GM18520 (cell line): ENCODE measurements around the gene H3-3A.
"Not testable (repeated sequence)": the region's sequence is repeated elsewhere in the genome, so short reads cannot be mapped to it uniquely, and the experiment has no call there.

Source experiments
- ATAC-seq: cut with Tn5 transposase; IDR thresholded peaks from one replicate; pipeline ENCODE4 v1.9.1; 2021; ENCODE audit not compliant: unreplicated experiment

Gene H3-3A

DNA sequence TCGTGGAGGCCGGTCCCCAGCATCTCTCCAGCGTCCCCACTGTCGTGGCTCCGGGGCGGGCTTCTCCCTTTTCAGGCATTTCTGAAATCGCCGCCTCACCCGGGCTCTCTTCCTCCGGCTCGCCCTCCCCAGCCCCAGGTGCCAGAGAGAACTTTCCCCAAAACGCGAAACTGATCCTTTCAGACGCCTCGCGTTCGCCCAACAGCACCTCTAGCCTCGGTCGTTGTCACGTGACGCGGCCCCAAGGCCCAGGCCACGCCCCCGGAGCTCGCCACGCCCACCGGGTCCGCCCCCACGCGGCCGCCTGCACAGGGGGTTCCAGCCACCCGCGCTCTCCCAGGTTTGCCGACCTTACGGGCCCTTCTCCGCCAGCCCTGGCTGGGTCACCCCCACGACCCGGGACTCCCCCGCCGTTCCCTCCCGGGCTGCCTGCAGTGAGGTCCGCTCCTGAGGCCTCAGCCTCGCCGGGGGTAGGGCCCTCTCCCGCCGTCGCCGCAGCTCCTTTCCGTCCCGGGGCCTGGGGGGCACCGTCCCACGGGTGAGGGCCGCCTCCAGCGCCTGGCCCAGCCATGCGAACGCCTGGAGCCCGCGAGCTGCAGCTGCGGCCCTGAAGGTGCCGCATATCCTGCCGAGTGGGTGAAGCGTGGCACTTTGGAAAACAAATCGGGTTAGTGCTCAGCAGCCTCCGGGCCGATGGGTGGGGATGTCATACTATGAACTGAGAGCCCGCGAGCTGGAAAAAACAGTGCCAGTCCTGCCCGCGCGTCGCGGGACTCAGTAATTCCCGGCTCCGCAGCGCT is 21.0 kb downstream of the H3-3A start:
- ATAC-seq, result peak; percentile 77

DNA sequence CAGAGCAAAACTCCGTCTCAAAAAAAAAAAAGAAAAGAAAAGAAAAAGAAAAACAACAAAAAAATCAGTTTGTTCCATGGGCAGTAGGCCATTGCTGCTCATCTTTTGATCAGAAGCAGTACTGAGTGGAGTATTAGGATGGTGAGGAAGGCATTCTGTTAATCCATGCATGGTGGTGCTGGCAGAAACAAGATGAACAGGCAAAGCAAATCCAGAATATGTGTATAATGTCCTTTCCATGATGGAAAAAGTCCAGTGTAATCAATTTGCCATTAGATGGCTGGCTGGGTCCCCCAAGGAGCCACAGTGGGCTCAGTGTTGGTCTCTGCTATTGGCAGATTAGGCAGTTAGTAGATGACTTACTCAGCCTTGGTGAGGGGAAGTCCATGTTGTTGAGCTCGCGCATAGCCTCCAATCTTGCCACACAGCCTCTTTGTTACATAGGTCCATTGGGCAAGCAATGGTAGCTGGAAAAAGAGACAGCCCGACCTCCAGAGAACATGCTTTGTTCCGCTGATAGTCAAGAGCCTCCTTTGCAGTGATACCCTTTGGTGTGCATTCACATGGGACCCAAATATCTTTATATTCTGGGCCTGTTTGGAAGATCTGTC is 23.3 kb downstream of the H3-3A start:
- no peak for ATAC-seq

DNA sequence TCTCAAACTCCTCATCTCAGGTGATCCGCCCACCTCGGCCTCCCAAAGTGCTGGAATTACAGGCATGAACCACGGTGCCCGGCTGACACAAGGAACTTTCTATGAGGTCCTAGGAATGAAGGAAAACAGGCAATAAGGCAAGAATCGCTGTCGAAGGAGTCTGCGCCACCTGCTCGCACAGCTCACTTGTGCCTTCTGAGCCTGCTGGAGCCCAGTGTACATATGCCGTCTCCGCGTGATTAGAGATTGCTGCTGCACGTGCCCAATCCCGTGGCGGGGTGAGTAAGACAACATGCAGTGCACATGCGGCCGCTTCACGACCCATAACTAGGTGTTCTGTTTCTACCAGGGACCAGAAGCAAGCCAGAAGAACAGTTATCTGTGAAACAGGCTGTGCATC is 24.3 kb downstream of the H3-3A start:
- no peak for ATAC-seq

GRCh38 chr1:226091461-226091860 is 28.9 kb downstream of the H3-3A start:
- no peak for ATAC-seq

DNA sequence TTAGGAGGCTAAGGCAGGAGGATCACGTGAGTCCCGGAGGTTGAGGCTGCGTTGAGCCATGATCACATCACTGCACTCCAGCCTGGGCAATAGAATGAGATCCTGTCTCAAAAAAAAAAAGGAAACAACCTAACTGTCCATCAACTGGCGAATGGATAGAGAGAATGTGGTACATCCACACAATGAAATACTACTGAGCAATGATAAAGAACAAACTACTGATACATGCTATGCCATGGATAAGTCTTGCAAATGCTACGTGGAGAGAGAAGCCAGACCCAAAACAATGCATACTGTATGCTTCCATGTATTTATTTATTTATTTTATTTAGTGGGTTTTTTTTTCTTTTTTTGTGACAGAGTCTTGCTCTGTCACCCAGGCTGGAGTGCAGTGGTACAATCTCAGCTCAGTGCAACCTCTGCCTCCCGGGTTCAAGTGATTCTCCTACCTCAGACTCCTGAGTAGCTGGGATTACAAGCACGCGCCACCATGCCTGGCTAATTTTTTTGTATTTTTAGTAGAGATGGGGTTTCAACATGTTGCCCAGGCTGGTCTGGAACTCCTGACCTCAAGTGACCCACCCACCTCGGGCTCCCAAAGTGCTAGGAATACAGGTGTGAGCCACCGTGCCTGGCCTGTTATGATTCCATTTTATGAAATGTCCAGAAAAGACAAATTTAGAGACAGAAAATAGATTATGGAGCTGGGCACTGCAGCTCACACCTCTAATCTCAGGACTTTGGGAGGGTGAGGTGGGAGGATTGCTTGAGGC is 29.7 kb downstream of the H3-3A start:
- ATAC-seq, result not testable (repeated sequence)

DNA sequence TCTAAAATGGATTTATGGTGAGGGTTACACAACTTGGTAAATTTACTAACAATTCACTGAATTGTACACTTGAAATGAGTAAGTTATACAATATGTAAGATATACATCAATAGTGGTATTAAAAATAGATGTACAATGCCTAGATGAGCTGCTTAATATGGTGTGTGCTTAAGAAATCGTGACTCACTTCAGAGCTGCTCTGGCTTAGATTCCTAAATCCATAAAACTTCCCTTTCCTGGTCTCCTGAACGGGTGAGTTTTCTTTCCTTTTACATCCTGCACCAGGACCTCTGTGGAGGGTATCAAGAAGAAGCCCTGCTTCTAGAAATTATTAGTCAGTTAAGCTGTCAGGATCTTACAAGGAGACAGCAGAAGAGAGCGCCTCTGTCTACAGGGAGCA is 30.4 kb downstream of the H3-3A start:
- ATAC-seq, result no peak

- no peak for ATAC-seq
Measured at GRCh38 chr1:226093621-226094020, 31.1 kb downstream of the H3-3A start.

DNA sequence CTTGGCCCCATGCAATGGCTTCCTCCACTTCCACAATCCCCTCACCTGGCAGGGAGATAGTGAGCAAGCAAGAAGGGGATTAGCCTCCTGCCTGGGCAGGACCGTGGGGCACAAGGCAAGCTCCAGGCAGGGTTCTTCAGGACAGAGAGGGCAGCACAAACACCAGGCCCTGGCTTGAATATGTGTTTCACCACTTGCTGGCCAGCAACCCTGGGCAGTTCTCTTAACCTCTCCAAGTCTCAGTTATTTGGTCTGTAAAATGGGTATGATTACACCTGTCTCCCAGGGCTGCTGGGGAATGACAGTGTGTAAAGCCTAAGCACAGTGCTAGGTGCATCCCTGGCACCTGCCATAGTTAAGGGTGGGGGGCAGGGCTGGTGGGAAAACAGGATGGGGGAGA is 31.9 kb downstream of the H3-3A start:
- ATAC-seq, result no peak

GRCh38 chr1:226095286-226095685 is 32.8 kb downstream of the H3-3A start:
- no peak for ATAC-seq

DNA sequence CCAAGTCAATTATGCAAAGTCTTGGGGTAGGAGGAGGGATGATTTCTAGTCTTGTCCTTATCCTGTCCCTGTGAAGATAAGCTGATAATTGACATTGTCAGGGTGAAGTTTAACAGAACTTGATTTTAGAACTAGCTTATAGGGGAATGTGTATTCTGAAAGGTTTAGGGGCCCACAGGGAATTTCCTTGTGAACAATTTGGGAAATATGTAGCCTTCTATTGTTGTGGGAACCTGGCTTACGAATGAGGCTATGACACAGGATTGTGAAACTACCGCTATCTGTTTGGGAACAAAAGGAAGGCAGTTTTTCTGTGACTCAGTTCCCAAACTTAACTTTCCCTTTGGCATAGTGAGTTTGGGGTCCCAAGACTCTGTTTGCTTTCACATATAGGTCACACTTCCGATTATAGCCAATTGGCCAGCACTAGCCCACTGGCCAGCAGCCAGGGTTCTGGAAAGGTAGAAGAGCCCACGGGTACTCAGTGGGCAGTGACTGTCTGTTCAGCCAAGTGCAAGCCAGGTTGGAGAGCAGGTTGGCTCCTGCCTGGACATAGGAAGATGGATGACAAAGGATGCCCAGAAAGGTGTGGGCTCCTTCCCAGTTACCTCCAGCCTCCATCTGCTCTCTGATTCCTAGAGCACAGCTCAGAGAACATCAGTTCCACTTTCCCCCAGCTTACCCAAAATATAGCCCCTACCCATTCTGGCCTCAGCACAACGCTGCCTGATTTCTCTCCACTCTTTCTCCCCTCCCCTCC is 35.5 kb downstream of the H3-3A start:
- no peak for ATAC-seq

DNA sequence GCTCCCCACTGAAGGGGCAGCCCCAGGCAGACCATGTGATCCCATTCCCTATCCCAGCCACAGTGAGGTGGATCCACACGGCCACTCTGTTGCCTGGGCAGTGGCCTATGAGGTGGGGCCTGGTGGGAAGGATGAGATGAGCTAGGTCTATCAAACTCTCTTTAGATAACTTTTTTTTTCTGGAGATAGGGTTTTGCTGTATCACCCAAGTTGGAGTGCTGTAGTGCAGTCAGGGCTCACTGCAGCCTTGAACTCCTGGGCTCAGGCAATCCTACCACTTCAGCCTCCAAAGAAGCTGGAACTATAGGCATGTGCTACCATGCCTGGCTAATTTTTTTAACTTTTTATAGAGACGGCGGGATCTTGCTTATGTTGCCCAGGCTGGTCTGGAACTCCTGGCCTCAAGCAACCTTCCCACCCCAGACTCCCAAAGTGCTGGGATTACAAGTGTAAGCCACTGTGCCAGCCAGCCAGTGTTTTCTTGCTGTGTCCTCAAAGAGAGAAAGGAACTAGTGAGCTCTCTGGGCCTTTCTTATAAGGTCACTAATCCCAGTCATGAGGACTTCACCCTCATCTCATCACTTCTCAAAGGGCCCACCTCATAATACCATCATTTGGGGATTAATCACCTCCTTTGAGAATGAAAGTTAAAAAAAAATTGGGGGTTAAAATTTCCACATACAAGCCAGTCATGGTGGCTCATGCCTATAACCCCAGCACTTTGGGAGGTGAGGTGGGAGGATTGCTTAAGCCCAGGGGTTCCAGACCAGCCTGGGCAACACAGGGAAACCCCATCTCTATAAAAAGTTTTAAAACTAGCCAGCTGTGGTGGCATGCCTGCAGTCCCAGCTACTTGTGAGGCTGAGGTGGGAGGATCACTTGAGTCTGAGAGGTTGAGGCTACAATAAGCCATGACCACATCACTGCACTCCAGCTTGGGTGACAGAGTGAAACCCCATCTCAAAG is 36.6 kb downstream of the H3-3A start:
- ATAC-seq, result no peak

GRCh38 chr1:226100436-226101391 is 38.2 kb downstream of the H3-3A start:
- ATAC-seq, result no peak

DNA sequence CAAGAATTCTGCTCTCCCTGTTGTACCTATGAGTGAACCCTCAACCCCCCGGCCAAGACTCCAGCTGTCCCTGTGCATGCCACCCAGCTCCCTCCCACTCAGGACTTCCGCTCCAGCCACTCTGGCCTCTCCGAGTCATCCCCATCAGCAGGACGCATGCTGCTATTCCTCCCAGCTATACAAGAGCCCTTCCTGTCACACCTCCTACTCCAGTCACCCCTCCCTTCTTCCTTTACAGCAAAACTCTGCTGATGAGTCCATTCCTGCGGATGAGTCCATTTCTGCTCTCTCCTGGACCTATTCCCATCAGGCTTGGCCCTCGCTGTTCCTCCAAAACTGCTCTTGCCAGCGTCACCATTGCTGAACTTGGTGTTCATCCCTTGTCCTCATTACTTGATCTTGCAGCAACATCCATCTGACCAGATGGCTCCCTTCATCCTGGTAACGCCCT is 42.2 kb downstream of the H3-3A start:
- ATAC-seq, result no peak

DNA sequence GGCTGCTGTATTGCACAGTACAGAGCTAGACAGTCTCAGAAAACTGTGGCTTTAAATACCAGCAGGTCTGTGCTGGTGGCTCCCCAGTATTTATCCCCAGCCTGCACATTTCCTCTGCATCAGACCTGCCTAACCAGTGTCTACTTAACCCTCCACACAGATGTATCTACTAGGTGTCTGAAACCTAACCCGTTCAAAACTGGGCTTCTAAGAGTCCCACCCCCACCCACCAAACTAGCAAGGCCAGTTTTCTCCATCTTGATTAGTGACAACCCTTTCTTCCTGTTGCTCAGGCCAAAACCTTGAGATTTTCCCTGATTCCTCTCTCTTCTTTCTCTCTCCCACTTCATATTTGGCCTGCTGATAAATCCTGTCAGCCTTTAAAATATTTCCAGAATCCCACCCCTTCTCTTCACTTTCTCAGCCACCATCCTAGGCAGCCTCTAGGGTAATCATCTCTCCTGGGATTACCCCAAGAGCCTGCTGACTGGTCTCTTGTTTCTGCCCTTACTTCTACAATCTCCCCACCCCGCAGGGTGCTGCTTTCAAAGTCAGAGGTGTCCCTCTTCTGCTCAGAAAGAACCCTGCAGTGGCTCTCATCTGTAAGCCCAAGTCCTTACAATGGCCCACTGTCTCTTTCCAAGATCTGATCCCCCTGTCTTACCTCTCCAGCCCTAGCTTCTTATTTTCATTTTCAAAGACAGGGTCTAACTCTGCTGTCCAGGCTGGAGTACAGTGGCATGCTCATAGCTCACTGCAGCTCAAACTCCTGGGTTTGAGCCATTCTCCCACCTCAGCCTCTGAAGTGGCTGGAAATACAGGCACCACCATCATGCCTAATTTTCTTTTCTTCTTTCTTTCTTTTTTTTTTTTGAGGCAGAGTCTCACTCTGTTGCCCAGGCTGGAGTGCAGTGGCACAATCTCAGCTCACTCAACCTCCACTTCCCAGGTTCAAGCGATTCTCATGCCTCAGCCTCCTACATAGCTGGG is 45.2 kb downstream of the H3-3A start:
- ATAC-seq, result no peak

DNA sequence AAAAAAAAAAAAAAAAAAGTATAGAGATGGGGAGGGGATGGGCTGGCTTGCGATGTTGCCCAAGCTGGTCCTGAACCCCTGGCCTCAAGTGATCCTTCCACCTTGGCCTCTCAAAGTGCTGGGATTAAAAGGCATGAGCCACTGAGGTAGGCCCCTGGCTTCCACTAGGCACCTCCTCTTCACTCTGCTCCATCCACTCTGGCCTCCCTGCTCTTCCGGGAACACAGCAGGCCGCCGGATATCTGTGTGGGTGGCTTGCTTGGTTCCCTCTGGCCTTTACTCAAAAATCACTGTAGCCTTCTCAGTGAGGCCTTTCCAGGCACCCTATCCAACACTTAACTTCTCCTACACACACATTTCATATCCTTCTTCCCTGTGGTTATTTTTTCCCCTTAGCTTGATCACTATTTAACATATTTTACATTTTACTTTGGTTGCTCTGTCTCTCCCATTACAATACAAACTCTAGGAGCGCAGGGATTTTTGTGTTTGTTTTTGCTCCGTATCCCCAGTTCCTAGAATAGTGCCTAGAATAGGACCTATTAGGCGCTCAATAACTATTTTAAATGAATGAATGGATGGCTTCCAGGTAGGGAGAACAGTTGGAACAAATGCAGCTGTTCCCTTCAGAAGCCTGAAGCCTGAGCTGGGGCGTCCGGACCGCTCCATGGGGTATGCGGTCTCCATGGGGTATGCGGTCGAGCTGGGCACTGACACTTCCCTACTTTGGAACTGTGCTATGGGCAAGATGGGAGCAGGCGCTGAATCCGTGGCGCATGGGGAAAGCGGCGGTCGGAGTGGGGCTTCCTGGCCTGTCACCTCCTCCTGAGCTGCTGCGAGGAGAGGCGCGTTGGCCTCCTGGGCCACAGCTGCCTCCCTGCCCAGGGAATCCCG is 46.7 kb downstream of the H3-3A start:
- no peak for ATAC-seq

- ATAC-seq, result peak; percentile 56
Measured at GRCh38 chr1:226109829-226110248, 47.3 kb downstream of the H3-3A start.
